GM23338 (cell line): Measurements from ENCODE around the gene XPNPEP2. TPM values are rescaled to one million over a fixed set of nuclear protein-coding genes. Genes with fewer than 3 reads are reported as not detected.

Source experiments
- ATAC-seq: fragments of 200-7000 bp; cut with Tn5 transposase; 3 replicates; pipeline ENCODE4 v1.9.1; 2020
- DNase-seq: peaks from one replicate; pipeline ENCODE4 v3.0.0-alpha.2; 2015; ENCODE audit warnings: low spot score
- H2AFZ ChIP-seq: fragments of 200-600 bp; sonication (generic); 2 replicates; pipeline ENCODE4 v1.8.0; 2016; ENCODE audit warnings: antibody characterized with exemption, mild to moderate bottlenecking, moderate library complexity
- H3F3A ChIP-seq: fragments of 200-600 bp; sonication (generic); replicated peaks from 2 replicates; pipeline ENCODE4 v1.8.0; 2017; ENCODE audit warnings: antibody characterized with exemption, mixed run types, low read depth
- H3K27ac ChIP-seq: fragments of 200-600 bp; sonication (generic); 2 replicates; pipeline ENCODE4 v1.6.1; 2016; ENCODE audit warnings: low read depth
- H3K27me3 ChIP-seq: fragments of 200-600 bp; sonication (generic); 2 replicates; pipeline ENCODE4 v1.8.0; 2016; ENCODE audit warnings: mild to moderate bottlenecking, mixed run types, moderate library complexity; ENCODE audit not compliant: insufficient read depth
- H3K36me3 ChIP-seq: fragments of 200-600 bp; sonication (generic); 2 replicates; pipeline ENCODE4 v1.8.0; 2016; ENCODE audit warnings: mild to moderate bottlenecking; ENCODE audit not compliant: insufficient read depth
- H3K4me1 ChIP-seq: fragments of 200-600 bp; sonication (generic); 2 replicates; pipeline ENCODE4 v1.8.0; 2016; ENCODE audit warnings: mild to moderate bottlenecking, moderate library complexity; ENCODE audit not compliant: insufficient read depth
- H3K4me2 ChIP-seq: fragments of 200-600 bp; sonication (generic); 2 replicates; pipeline ENCODE4 v1.7.1; 2017; ENCODE audit warnings: mixed run types
- H3K4me3 ChIP-seq: fragments of 200-600 bp; sonication (generic); 2 replicates; pipeline ENCODE4 v1.6.1; 2016; ENCODE audit warnings: mixed run types
- H3K79me2 ChIP-seq: fragments of 200-600 bp; sonication (generic); replicated peaks from 2 replicates; pipeline ENCODE4 v1.8.0; 2017; ENCODE audit warnings: mild to moderate bottlenecking; ENCODE audit not compliant: insufficient read depth
- H3K9me2 ChIP-seq: fragments of 200-600 bp; sonication (generic); 2 replicates; pipeline ENCODE4 v1.8.0; 2017; ENCODE audit not compliant: insufficient read depth
- H4K20me1 ChIP-seq: fragments of 200-600 bp; sonication (generic); replicated peaks from 2 replicates; pipeline ENCODE4 v1.8.0; 2017; ENCODE audit warnings: mild to moderate bottlenecking; ENCODE audit not compliant: insufficient read depth
- H3K27ac Mint-ChIP-seq: 2 replicates; pipeline ENCODE4 v1.8.0; 2020; ENCODE audit warnings: inconsistent platforms, mild to moderate bottlenecking, moderate library complexity, mixed read lengths
- H3K27me3 Mint-ChIP-seq: 3 replicates; pipeline ENCODE4 v1.8.0; 2022; ENCODE audit warnings: low read depth, mild to moderate bottlenecking, moderate library complexity, mixed read lengths, inconsistent platforms; ENCODE audit not compliant: insufficient read depth, poor library complexity
- H3K36me3 Mint-ChIP-seq: 3 replicates; pipeline ENCODE4 v1.8.0; 2021; ENCODE audit warnings: low read depth, mild to moderate bottlenecking, inconsistent platforms, moderate library complexity, mixed read lengths
- H3K4me1 Mint-ChIP-seq: 3 replicates; pipeline ENCODE4 v1.8.0; 2020; ENCODE audit warnings: mild to moderate bottlenecking, inconsistent platforms, mixed read lengths
- H3K4me3 Mint-ChIP-seq: 3 replicates; pipeline ENCODE4 v1.8.0; 2021; ENCODE audit warnings: moderate library complexity, mild to moderate bottlenecking, inconsistent platforms, mixed read lengths
- H3K9me3 Mint-ChIP-seq: 3 replicates; pipeline ENCODE4 v1.8.0; 2020; ENCODE audit warnings: moderate library complexity, mild to moderate bottlenecking, inconsistent platforms, mixed read lengths
- EZH2 ChIP-seq: fragments of 200-600 bp; sonication (generic); IDR thresholded peaks from one replicate; pipeline ENCODE4 v1.8.0; 2017; ENCODE audit warnings: antibody characterized with exemption, mild to moderate bottlenecking, low read depth; ENCODE audit not compliant: unreplicated experiment
- JUNB ChIP-seq: IDR thresholded peaks from one replicate; pipeline ENCODE4 v1.6.1; 2016; ENCODE audit warnings: antibody characterized with exemption; ENCODE audit not compliant: unreplicated experiment
- NANOG ChIP-seq: IDR thresholded peaks from 2 replicates; pipeline ENCODE4 v1.6.1; 2016; ENCODE audit warnings: antibody characterized with exemption, borderline replicate concordance
- POLR2AphosphoS5 ChIP-seq: IDR thresholded peaks from 2 replicates; pipeline ENCODE4 v1.6.1; 2016; ENCODE audit warnings: antibody characterized with exemption, low read depth
- ZNF114 ChIP-seq: fragments of 250-450 bp; sonication (Bioruptor Pico); IDR thresholded peaks from 2 replicates; pipeline ENCODE4 v1.5.0; 2020; ENCODE audit warnings: mild to moderate bottlenecking, moderate library complexity
- ZNF331 ChIP-seq: fragments of 250-450 bp; sonication (Bioruptor Pico); IDR thresholded peaks from 2 replicates; pipeline ENCODE4 v1.5.0; 2020; ENCODE audit warnings: low read depth, mild to moderate bottlenecking, moderate library complexity
- polyA plus RNA-seq: library from polyadenylated mRNA; unstranded; fragments of >200 nt; fragmentation: Nextera tagmentation; extraction: Ambion mirVana; gene quantifications from 2 replicates; pipeline ENCODE4 v1.2.1, GENCODE V29; 2016
- total RNA-seq: library from RNA; depleted of rRNA; stranded (reverse); fragments of >200 nt; shearing (Covaris generic); gene quantifications from 2 replicates; pipeline ENCODE4 v1.2.3, GENCODE V29; 2014
- TF ChIP-seq, protein P1 (sequence below): IDR thresholded peaks from one replicate; pipeline ENCODE4 v1.6.1; 2018; ENCODE audit warnings: antibody characterized with exemption; ENCODE audit not compliant: unreplicated experiment
- TF ChIP-seq, protein P2 (sequence below), 2 experiments: fragments of 200-600 bp in 1 of 2; sonication (generic) in 1 of 2; conservative IDR thresholded peaks; 2 replicates each; pipeline versions ENCODE4 v1.5.1 to v1.6.1; 2016 to 2017; ENCODE audit warnings: antibody characterized with exemption in 2 of 2, low read depth in 2 of 2, mild to moderate bottlenecking in 2 of 2, moderate library complexity in 1 of 2

The XPNPEP2 gene
- total and polyA plus RNA-seq, 2 experiments from 2014 or later: not detected

DNA sequence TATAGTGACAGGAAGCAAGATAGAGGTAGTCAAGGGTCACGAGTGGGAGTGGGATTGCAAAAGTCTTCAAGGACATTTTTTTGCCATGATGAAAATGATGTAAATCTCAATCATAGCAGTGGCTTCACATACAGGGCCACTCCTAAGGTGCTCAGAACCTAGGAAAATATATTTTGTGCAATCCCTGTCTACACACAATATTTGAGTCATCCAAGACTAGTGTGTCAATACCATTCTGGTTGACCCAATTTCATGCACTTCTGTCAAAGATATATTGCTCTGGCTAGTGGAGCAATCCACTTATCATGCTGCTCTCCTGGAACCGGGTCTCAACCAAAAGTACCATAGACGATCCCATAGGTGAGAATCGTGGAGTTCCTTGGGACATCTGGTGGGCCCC, 24.2 kb upstream of the XPNPEP2 start:
- no peak overlapping the region for H3K27ac ChIP-seq
- no peak overlapping the region for H3K4me3 ChIP-seq
- H3K4me1 ChIP-seq: peaks cover 4% of the 10 kb centered on the region; the same call in 1 of the 2 replicates
- H2AFZ ChIP-seq: no peak overlapping the region
- Mint-ChIP-seq H3K36me3 (no peaks in the 10 kb centered on the region), H3K4me1 (peaks cover 17% of the 10 kb centered on the region), H3K4me3 (no peak overlapping the region), H3K9me3 (no peaks in the 10 kb centered on the region; the same call in 2 of the 3 replicates), H3K27me3 (no peaks in the 10 kb centered on the region), H3K27ac (no peak overlapping the region)
- TF ChIP-seq NANOG (no peak), POLR2AphosphoS5 (no peak), ZNF114 (no peak)
- TF ChIP-seq, protein P1, sequence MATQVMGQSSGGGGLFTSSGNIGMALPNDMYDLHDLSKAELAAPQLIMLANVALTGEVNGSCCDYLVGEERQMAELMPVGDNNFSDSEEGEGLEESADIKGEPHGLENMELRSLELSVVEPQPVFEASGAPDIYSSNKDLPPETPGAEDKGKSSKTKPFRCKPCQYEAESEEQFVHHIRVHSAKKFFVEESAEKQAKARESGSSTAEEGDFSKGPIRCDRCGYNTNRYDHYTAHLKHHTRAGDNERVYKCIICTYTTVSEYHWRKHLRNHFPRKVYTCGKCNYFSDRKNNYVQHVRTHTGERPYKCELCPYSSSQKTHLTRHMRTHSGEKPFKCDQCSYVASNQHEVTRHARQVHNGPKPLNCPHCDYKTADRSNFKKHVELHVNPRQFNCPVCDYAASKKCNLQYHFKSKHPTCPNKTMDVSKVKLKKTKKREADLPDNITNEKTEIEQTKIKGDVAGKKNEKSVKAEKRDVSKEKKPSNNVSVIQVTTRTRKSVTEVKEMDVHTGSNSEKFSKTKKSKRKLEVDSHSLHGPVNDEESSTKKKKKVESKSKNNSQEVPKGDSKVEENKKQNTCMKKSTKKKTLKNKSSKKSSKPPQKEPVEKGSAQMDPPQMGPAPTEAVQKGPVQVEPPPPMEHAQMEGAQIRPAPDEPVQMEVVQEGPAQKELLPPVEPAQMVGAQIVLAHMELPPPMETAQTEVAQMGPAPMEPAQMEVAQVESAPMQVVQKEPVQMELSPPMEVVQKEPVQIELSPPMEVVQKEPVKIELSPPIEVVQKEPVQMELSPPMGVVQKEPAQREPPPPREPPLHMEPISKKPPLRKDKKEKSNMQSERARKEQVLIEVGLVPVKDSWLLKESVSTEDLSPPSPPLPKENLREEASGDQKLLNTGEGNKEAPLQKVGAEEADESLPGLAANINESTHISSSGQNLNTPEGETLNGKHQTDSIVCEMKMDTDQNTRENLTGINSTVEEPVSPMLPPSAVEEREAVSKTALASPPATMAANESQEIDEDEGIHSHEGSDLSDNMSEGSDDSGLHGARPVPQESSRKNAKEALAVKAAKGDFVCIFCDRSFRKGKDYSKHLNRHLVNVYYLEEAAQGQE: no peak
- DNase-seq: no peak
- no peak overlapping the region for H3K4me2 ChIP-seq
- H3K36me3 ChIP-seq: no peaks in the 10 kb centered on the region
- H4K20me1 ChIP-seq: no peaks in the 10 kb centered on the region
- no peaks in the 10 kb centered on the region for H3F3A ChIP-seq
- H3K79me2 ChIP-seq: no peaks in the 10 kb centered on the region
- H3K27me3 ChIP-seq: no peaks in the 10 kb centered on the region
- no peak for ATAC-seq
- no peaks in the 10 kb centered on the region for H3K9me2 ChIP-seq

DNA sequence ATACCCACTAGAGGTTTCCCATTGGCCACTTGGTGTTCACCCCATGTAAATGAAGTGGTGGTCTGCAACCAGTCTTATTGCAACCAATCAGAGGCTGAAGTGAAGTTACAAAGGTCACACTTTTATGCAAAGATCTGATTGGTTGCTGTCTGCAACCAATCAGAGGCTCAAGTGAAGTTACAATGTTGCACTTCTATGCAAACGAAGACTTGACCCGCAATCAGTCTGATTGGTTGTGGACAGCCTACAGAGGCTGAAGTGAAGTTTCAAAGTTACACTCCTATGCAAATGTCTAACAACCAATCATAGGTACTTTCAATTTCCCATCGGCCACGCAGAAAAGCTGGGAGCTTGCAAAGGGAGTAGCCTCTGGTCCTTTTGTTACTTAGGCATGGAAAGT, 22.3 kb upstream of the XPNPEP2 start:
- Histone ChIP-seq H3K27ac (no peak overlapping the region), H3K79me2 (no peaks in the 10 kb centered on the region), H3K9me2 (no peaks in the 10 kb centered on the region), H2AFZ (no peak overlapping the region), H3K4me3 (no peak overlapping the region), H3K4me2 (no peak overlapping the region), H3K36me3 (no peaks in the 10 kb centered on the region), H3F3A (no peaks in the 10 kb centered on the region), H4K20me1 (no peaks in the 10 kb centered on the region), H3K4me1 (peaks cover 6% of the 10 kb centered on the region; the same call in 1 of the 2 replicates), H3K27me3 (no peaks in the 10 kb centered on the region)
- DNase-seq (no peak), ATAC-seq (no peak)
- no peaks in the 10 kb centered on the region for H3K27me3 Mint-ChIP-seq
- no peaks in the 10 kb centered on the region; the same call in 2 of the 3 replicates for H3K9me3 Mint-ChIP-seq
- no peak overlapping the region for H3K4me3 Mint-ChIP-seq
- no peaks in the 10 kb centered on the region for H3K36me3 Mint-ChIP-seq
- no peak overlapping the region for H3K27ac Mint-ChIP-seq
- peaks cover 20% of the 10 kb centered on the region for H3K4me1 Mint-ChIP-seq
- no peak for TF ChIP-seq JUNB
- TF ChIP-seq ZNF331: no peak
- TF ChIP-seq POLR2AphosphoS5: no peak
- TF ChIP-seq, protein P2, sequence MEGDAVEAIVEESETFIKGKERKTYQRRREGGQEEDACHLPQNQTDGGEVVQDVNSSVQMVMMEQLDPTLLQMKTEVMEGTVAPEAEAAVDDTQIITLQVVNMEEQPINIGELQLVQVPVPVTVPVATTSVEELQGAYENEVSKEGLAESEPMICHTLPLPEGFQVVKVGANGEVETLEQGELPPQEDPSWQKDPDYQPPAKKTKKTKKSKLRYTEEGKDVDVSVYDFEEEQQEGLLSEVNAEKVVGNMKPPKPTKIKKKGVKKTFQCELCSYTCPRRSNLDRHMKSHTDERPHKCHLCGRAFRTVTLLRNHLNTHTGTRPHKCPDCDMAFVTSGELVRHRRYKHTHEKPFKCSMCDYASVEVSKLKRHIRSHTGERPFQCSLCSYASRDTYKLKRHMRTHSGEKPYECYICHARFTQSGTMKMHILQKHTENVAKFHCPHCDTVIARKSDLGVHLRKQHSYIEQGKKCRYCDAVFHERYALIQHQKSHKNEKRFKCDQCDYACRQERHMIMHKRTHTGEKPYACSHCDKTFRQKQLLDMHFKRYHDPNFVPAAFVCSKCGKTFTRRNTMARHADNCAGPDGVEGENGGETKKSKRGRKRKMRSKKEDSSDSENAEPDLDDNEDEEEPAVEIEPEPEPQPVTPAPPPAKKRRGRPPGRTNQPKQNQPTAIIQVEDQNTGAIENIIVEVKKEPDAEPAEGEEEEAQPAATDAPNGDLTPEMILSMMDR (conservative IDR thresholded peaks at IDR 0.05; ENCODE audit: low read depth in 2 of 2): no peak
- no peak for TF ChIP-seq ZNF114
- TF ChIP-seq, protein P1: no peak
- no peak for TF ChIP-seq NANOG
- TF ChIP-seq EZH2: no peak
